Fibroblast of lung (primary cell): ENCODE results near the gene DTWD2. TPM values are rescaled to one million over a fixed set of nuclear protein-coding genes. Genes with fewer than 3 reads are reported as not detected.

Source experiments
- DNase-seq, 2 donors: peaks; one replicate each; pipeline versions ENCODE4 v3.0.0 to v3.0.0-alpha.2; 2010; ENCODE audit warnings: low read depth in 2 of 2
- H2AFZ ChIP-seq: 2 replicates; pipeline ENCODE4 v1.5.1; 2012; ENCODE audit warnings: low read length, control low read depth, inconsistent platforms
- H3K27ac ChIP-seq: 2 replicates; pipeline ENCODE4 v1.5.1; 2011; ENCODE audit warnings: low read length, control low read depth; ENCODE audit not compliant: insufficient read depth
- H3K27me3 ChIP-seq: 2 replicates; pipeline ENCODE4 v1.5.1; 2011; ENCODE audit warnings: mild to moderate bottlenecking, low read length; ENCODE audit not compliant: control insufficient read depth, insufficient read depth
- H3K36me3 ChIP-seq: 2 replicates; pipeline ENCODE4 v1.5.1; 2011; ENCODE audit warnings: low read length; ENCODE audit not compliant: control insufficient read depth, insufficient read depth
- H3K4me1 ChIP-seq: 2 replicates; pipeline ENCODE4 v1.5.1; 2011; ENCODE audit warnings: low read length; ENCODE audit not compliant: control insufficient read depth, insufficient read depth; ENCODE audit errors: extremely low read depth
- H3K4me2 ChIP-seq: 2 replicates; pipeline ENCODE4 v1.5.1; 2011; ENCODE audit warnings: low read length, control low read depth; ENCODE audit not compliant: insufficient read depth; ENCODE audit errors: extremely low read depth
- H3K4me3 ChIP-seq, 4 experiments: fragments of 200-600 bp in 1 of 4; sonication (generic) in 1 of 4; replicated peaks in 1 of 4; 2 replicates each; pipeline ENCODE4 v1.5.1; 2011 to 2016; ENCODE audit warnings: low read length in 4 of 4, low read depth in 3 of 4, mild to moderate bottlenecking in 3 of 4, control low read depth in 2 of 4, inconsistent platforms in 1 of 4, mixed read lengths in 1 of 4; ENCODE audit not compliant: insufficient read depth in 1 of 4; ENCODE audit errors: control extremely low read depth in 1 of 4
- H3K79me2 ChIP-seq: 2 replicates; pipeline ENCODE4 v1.5.1; 2012; ENCODE audit warnings: mild to moderate bottlenecking, low read length, inconsistent platforms; ENCODE audit not compliant: control insufficient read depth, insufficient read depth
- H3K9ac ChIP-seq: 2 replicates; pipeline ENCODE4 v1.5.1; 2011; ENCODE audit warnings: mild to moderate bottlenecking, low read length, control low read depth; ENCODE audit not compliant: insufficient read depth
- H3K9me3 ChIP-seq: 2 replicates; pipeline ENCODE4 v1.5.1; 2012; ENCODE audit warnings: low read depth, low read length; ENCODE audit not compliant: control insufficient read depth, insufficient read depth
- H4K20me1 ChIP-seq: 2 replicates; pipeline ENCODE4 v1.5.1; 2011; ENCODE audit warnings: low read length; ENCODE audit not compliant: control insufficient read depth, insufficient read depth; ENCODE audit errors: extremely low read depth
- CTCF ChIP-seq, 2 donors: IDR thresholded peaks in 1 of 2; conservative IDR thresholded peaks in 1 of 2; 1 replicate in 1 of 2; 2 replicates in 1 of 2; pipeline ENCODE4 v1.5.1; 2011 to 2012; ENCODE audit warnings: low read length in 2 of 2, control low read depth in 1 of 2, inconsistent platforms in 1 of 2, low read depth in 1 of 2, mild to moderate bottlenecking in 1 of 2
- EZH2 ChIP-seq: IDR thresholded peaks from 2 replicates; pipeline ENCODE4 v1.5.1; 2012; ENCODE audit warnings: low read length, control low read depth, mild to moderate bottlenecking; ENCODE audit errors: missing control alignments
- polyA plus RNA-seq, 2 donors: library from polyadenylated mRNA; depleted of rRNA in 1 of 2; stranded (reverse) in 1 of 2; unstranded in 1 of 2; fragments of >200 nt; gene quantifications; 2 replicates each; pipeline ENCODE4 v1.2.1, GENCODE V29; 2011 to 2012; ENCODE audit warnings: missing spikeins in 1 of 2
- total RNA-seq: library from RNA; depleted of rRNA; stranded (reverse); fragments of >200 nt; gene quantifications from 2 replicates; pipeline ENCODE4 v1.2.1, GENCODE V29; 2014

Gene DTWD2
- total and polyA plus RNA-seq, 2 donors (not counting 1 experiment from before 2014, with no cell fraction given) = 2.8 to 4.8 TPM

- Histone ChIP-seq H3K9me3 (no peaks in the 10 kb centered on the region), H3K79me2 (no peaks in the 10 kb centered on the region), H4K20me1 (no peaks in the 10 kb centered on the region)
Measured at GRCh38 chr5:118946138-118946800, 42.1 kb downstream of the DTWD2 start.

GRCh38 chr5:118937393-118938061 lies 50.8 kb downstream of the DTWD2 start:
- H3K4me3 ChIP-seq = no peak overlapping the region
- H3K4me1 ChIP-seq = no peaks in the 10 kb centered on the region
- DNase-seq = peak in 1 of 2 donors; percentile 42
- no peaks in the 10 kb centered on the region for H3K79me2 ChIP-seq
- TF ChIP-seq EZH2 (no peak), CTCF (conservative IDR thresholded peaks at IDR 0.05 in 1 of 2, IDR thresholded peaks at IDR 0.05 in 1 of 2; ENCODE audit: low read depth in 1 of 2, low read length in 2 of 2) (no peak)
- no peaks in the 10 kb centered on the region for H3K27me3 ChIP-seq
- H3K36me3 ChIP-seq = no peaks in the 10 kb centered on the region
- no peak overlapping the region for H3K4me2 ChIP-seq
- H4K20me1 ChIP-seq = no peaks in the 10 kb centered on the region
- no peak overlapping the region for H2AFZ ChIP-seq
- no peak overlapping the region for H3K9ac ChIP-seq
- no peak overlapping the region for H3K27ac ChIP-seq
- H3K9me3 ChIP-seq = no peaks in the 10 kb centered on the region

More at GRCh38 chr5:118946138-118946800, 42.1 kb downstream of the DTWD2 start:
- H2AFZ ChIP-seq = no peak overlapping the region
- H3K36me3 ChIP-seq = no peaks in the 10 kb centered on the region
- H3K4me3 ChIP-seq = no peak overlapping the region
- H3K9ac ChIP-seq = no peak overlapping the region
- H3K4me2 ChIP-seq = no peak overlapping the region
- no peaks in the 10 kb centered on the region for H3K27me3 ChIP-seq
- no peak overlapping the region for H3K27ac ChIP-seq
- no peak for TF ChIP-seq CTCF (conservative IDR thresholded peaks at IDR 0.05 in 1 of 2, IDR thresholded peaks at IDR 0.05 in 1 of 2; ENCODE audit: low read depth in 1 of 2, low read length in 2 of 2)
- TF ChIP-seq EZH2 = no peak
- peak in 1 of 2 donors; percentile 43 for DNase-seq
- H3K4me1 ChIP-seq = no peaks in the 10 kb centered on the region

- no peak for TF ChIP-seq EZH2
- TF ChIP-seq CTCF (conservative IDR thresholded peaks at IDR 0.05 in 1 of 2, IDR thresholded peaks at IDR 0.05 in 1 of 2; ENCODE audit: low read depth in 1 of 2, low read length in 2 of 2) = no peak
- no peak for DNase-seq
- Histone ChIP-seq H2AFZ (no peak overlapping the region), H3K27me3 (no peaks in the 10 kb centered on the region), H3K4me1 (no peaks in the 10 kb centered on the region), H3K27ac (no peak overlapping the region), H3K79me2 (no peaks in the 10 kb centered on the region), H4K20me1 (no peaks in the 10 kb centered on the region), H3K4me2 (no peak overlapping the region), H3K4me3 (no peak overlapping the region), H3K36me3 (no peaks in the 10 kb centered on the region), H3K9ac (no peak overlapping the region), H3K9me3 (no peaks in the 10 kb centered on the region)
Measured at GRCh38 chr5:118933703-118934102, 54.6 kb downstream of the DTWD2 start.
